ENCODE data around the gene IL24. TPM values are rescaled to one million over a fixed set of nuclear protein-coding genes. Genes with fewer than 3 reads are reported as not detected.

The IL24 gene
- not detected in 2 replicates for total RNA-seq (ENCODE audit: low replicate concordance)

GRCh38 chr1:206897175-206897574 is at the start of gene IL24:
IL24 (plus strand) TSS chr1:206897443; CDS start chr1:206897833, 390 bp downstream.

GRCh38 chr1:206864939-206865671 is 32.1 kb upstream of the IL24 start, which contains the start of gene IL20:
IL20 (plus strand) TSS chr1:206865623; CDS start chr1:206865853, 230 bp downstream.

GRCh38 chr1:206921772-206922265 is 24.6 kb downstream of the IL24 start, which contains the start of gene FCMR:
FCMR (minus strand) TSS chr1:206921941; CDS start chr1:206921854, 87 bp downstream.

GRCh38 chr1:206946261-206946660 is 49.0 kb downstream of the IL24 start, which contains the start of gene PIGR:
PIGR (minus strand) TSS chr1:206946466; CDS start chr1:206940531, 5,935 bp downstream.

Other genes starting within 250 kb of the IL24 start
- gene MAPKAPK2, start 212.5 kb upstream of the IL24 start, total RNA-seq (ENCODE audit: low replicate concordance), result 25.5 and 30.7 TPM in 2 replicates
- not detected in 2 replicates for gene IL19, start 126.7 kb upstream of the IL24 start, total RNA-seq (ENCODE audit: low replicate concordance)
- not detected in 2 replicates for gene IL10, start 124.9 kb upstream of the IL24 start, total RNA-seq (ENCODE audit: low replicate concordance)
- not detected in 2 replicates for gene IL20, start 31.8 kb upstream of the IL24 start, total RNA-seq (ENCODE audit: low replicate concordance)
- gene FCMR, start 24.5 kb downstream of the IL24 start, total RNA-seq (ENCODE audit: low replicate concordance), result not detected in 2 replicates
- gene PIGR, start 49.0 kb downstream of the IL24 start, total RNA-seq (ENCODE audit: low replicate concordance), result not detected in 2 replicates
- gene FCAMR, start 73.0 kb downstream of the IL24 start, total RNA-seq (ENCODE audit: low replicate concordance), result not detected in 2 replicates
- gene C1orf116, start 135.3 kb downstream of the IL24 start, total RNA-seq (ENCODE audit: low replicate concordance), result not detected in 2 replicates
- 3.4 and 5.9 TPM in 2 replicates for gene YOD1, start 153.8 kb downstream of the IL24 start, total RNA-seq (ENCODE audit: low replicate concordance)
- 5.6 and 5.7 TPM in 2 replicates for gene PFKFB2, start 155.8 kb downstream of the IL24 start, total RNA-seq (ENCODE audit: low replicate concordance)
- gene C4BPB, start 191.4 kb downstream of the IL24 start, total RNA-seq (ENCODE audit: low replicate concordance), result not detected in 2 replicates
- gene C4BPA, start 206.8 kb downstream of the IL24 start, total RNA-seq (ENCODE audit: low replicate concordance), result not detected in 2 replicates